Nephron (organoid): ENCODE results near the gene RGS11.
A peak's percentile ranks its signal among the peaks of the same experiment; 100 is the strongest.

ENCODE experiments used
- H3K27ac Mint-ChIP-seq, 3 experiments: 2 replicates each; pipeline ENCODE4 v1.8.0; 2020; ENCODE audit warnings: mixed read lengths in 3 of 3, mild to moderate bottlenecking in 2 of 3, moderate library complexity in 1 of 3
- H3K27me3 Mint-ChIP-seq: 2 replicates; pipeline ENCODE4 v1.8.0; 2021; ENCODE audit warnings: low read depth, mild to moderate bottlenecking, moderate library complexity, mixed read lengths
- H3K36me3 Mint-ChIP-seq: 2 replicates; pipeline ENCODE4 v1.8.0; 2020; ENCODE audit warnings: low read depth, mixed read lengths
- H3K4me1 Mint-ChIP-seq: 2 replicates; pipeline ENCODE4 v1.8.0; 2020; ENCODE audit warnings: mixed read lengths
- H3K4me3 Mint-ChIP-seq, 3 experiments: 2 replicates each; pipeline ENCODE4 v1.8.0; 2020; ENCODE audit warnings: mild to moderate bottlenecking in 3 of 3, mixed read lengths in 3 of 3, moderate library complexity in 2 of 3
- H3K9me3 Mint-ChIP-seq: 2 replicates; pipeline ENCODE4 v1.8.0; 2020; ENCODE audit warnings: mixed read lengths
- TF ChIP-seq, protein P1 (sequence below), 3 experiments: fragments of 200-600 bp; sonication (generic); IDR thresholded peaks; one replicate each; pipeline ENCODE4 v1.5.0; 2021; ENCODE audit warnings: antibody characterized with exemption in 3 of 3; ENCODE audit not compliant: unreplicated experiment in 3 of 3

Gene RGS11

GRCh38 chr16:252366-253337 is 23.1 kb downstream of the RGS11 start:
- Mint-ChIP-seq H3K27me3 (no peaks in the 10 kb centered on the region), H3K9me3 (peaks cover 4% of the 10 kb centered on the region), H3K36me3 (peaks cover 53% of the 10 kb centered on the region), H3K4me1 (peaks cover 15% of the 10 kb centered on the region), H3K27ac (peak overlapping the region; percentile 7 to 70 (median 35)), H3K4me3 (no peak overlapping the region)
- TF ChIP-seq, protein P1, sequence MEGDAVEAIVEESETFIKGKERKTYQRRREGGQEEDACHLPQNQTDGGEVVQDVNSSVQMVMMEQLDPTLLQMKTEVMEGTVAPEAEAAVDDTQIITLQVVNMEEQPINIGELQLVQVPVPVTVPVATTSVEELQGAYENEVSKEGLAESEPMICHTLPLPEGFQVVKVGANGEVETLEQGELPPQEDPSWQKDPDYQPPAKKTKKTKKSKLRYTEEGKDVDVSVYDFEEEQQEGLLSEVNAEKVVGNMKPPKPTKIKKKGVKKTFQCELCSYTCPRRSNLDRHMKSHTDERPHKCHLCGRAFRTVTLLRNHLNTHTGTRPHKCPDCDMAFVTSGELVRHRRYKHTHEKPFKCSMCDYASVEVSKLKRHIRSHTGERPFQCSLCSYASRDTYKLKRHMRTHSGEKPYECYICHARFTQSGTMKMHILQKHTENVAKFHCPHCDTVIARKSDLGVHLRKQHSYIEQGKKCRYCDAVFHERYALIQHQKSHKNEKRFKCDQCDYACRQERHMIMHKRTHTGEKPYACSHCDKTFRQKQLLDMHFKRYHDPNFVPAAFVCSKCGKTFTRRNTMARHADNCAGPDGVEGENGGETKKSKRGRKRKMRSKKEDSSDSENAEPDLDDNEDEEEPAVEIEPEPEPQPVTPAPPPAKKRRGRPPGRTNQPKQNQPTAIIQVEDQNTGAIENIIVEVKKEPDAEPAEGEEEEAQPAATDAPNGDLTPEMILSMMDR (IDR thresholded peaks at IDR 0.05; ENCODE audit: unreplicated experiment in 3 of 3), result no peak

DNA sequence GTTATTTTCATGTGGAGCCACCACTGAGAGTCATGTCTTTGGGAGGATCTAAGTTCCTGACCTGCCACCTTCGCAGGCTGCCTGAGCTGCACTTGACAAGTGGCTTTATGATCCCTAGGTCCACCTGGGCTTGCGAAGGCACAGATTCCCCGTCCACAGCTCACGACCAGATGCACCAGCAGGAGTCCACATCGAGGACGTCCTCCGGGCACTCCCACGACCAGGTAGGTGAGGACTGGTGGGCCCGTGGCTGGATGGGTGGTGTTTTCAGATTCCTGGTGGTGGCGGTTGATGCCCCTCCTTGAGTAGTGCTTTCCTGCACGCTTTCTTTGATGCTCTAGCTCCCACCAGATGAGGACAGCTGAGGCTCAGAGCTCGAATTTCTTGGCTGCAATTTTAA is 26.3 kb downstream of the RGS11 start:
- Mint-ChIP-seq H3K4me1 (peaks cover 15% of the 10 kb centered on the region), H3K4me3 (no peak overlapping the region), H3K27ac (no peak overlapping the region), H3K9me3 (no peaks in the 10 kb centered on the region), H3K36me3 (peaks cover 27% of the 10 kb centered on the region), H3K27me3 (no peaks in the 10 kb centered on the region)
- TF ChIP-seq, protein P1 (IDR thresholded peaks at IDR 0.05; ENCODE audit: unreplicated experiment in 3 of 3), result no peak

GRCh38 chr16:247027-247426 is 28.7 kb downstream of the RGS11 start:
- Mint-ChIP-seq H3K4me3 (no peak overlapping the region), H3K9me3 (no peaks in the 10 kb centered on the region)
- TF ChIP-seq, protein P1 (IDR thresholded peaks at IDR 0.05; ENCODE audit: unreplicated experiment in 3 of 3), result no peak

DNA sequence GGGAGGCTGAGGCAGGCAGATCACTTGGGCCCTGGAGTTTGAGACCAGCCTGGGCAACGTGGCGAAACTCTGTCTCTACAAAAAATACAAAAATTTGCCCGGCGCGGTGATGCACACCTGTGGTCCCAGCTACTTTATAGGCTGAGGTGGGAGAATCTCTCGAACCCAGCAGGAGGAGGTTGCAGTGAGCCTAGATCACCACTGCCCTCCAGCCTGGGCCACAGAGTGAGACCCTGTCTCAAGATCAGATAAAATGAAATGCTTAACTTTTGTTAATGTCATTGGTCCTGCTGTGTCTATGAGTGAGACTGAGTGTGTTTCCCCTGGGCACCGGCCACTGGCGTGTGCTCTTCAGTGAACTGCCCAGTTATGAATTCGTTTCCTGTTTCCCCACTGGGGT is 30.6 kb downstream of the RGS11 start:
- TF ChIP-seq, protein P1 (IDR thresholded peaks at IDR 0.05; ENCODE audit: unreplicated experiment in 3 of 3), result no peak
- Mint-ChIP-seq H3K4me3 (no peak overlapping the region), H3K27ac (no peak overlapping the region), H3K9me3 (no peaks in the 10 kb centered on the region), H3K36me3 (peaks cover 5% of the 10 kb centered on the region), H3K27me3 (no peaks in the 10 kb centered on the region), H3K4me1 (peaks cover 2% of the 10 kb centered on the region)

More at GRCh38 chr16:247027-247426, 28.7 kb downstream of the RGS11 start:
- H3K36me3 Mint-ChIP-seq, result peaks cover 11% of the 10 kb centered on the region
- no peaks in the 10 kb centered on the region for H3K27me3 Mint-ChIP-seq
- H3K27ac Mint-ChIP-seq, result no peak overlapping the region
- H3K4me1 Mint-ChIP-seq, result peaks cover 7% of the 10 kb centered on the region

DNA sequence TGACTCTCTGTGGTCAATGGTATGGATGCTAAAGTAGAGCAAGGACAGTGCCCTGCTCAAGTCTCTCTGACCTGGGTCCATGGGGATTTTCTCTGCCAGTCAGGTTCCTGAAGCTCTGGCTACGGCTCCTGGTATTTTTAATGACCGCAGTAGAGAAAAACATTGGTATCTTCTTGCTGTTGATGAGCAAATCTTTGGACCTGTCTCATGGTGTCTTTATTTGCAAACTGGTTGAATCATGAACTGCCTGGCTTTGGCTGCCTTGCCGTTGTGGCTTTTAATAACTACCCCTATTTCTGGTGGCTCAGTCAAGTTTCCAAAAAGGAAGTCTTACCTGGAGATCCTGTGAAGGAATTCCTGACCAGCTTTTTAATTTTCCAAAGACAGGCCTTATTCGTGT is 32.4 kb downstream of the RGS11 start:
- Mint-ChIP-seq H3K4me3 (no peak overlapping the region), H3K27me3 (no peaks in the 10 kb centered on the region), H3K9me3 (no peaks in the 10 kb centered on the region), H3K4me1 (peaks cover 9% of the 10 kb centered on the region), H3K27ac (no peak overlapping the region), H3K36me3 (peaks cover 10% of the 10 kb centered on the region)
- TF ChIP-seq, protein P1 (IDR thresholded peaks at IDR 0.05; ENCODE audit: unreplicated experiment in 3 of 3), result no peak
